Measurements from ENCODE around the gene DOK1. TPM values are rescaled to one million over a fixed set of nuclear protein-coding genes. Genes with fewer than 3 reads are reported as not detected.

Gene DOK1
- total RNA-seq, 1 donor, result 89.8 TPM

GRCh38 chr2:74526649-74527230 is 27.8 kb upstream of the DOK1 start:
- H2AFZ ChIP-seq (ENCODE audit: low read length), result no peak overlapping the region
- DNase-seq (ENCODE audit: insufficient read length, low spot score, missing footprints), result peak; percentile 54
- H3K27ac ChIP-seq (ENCODE audit: low read depth, low read length), result no peak overlapping the region
- H4K20me1 ChIP-seq (ENCODE audit: insufficient read depth, low read length), result peaks cover 16% of the 10 kb centered on the region
- H3K4me3 ChIP-seq (ENCODE audit: insufficient read depth, low read length), result no peak overlapping the region
- peaks cover 27% of the 10 kb centered on the region for H3K36me3 ChIP-seq (ENCODE audit: insufficient read depth, low read length)
- no peak for TF ChIP-seq CTCF (IDR thresholded peaks at IDR 0.05; ENCODE audit: extremely low read depth, low read depth, low read length)
- peaks cover 27% of the 10 kb centered on the region for H3K4me1 ChIP-seq (ENCODE audit: insufficient read depth, low read length)
- no peaks in the 10 kb centered on the region for H3K9me3 ChIP-seq (ENCODE audit: low read depth, low read length)
- no peaks in the 10 kb centered on the region for H3K27me3 ChIP-seq (ENCODE audit: insufficient read depth, low read length)
- H3K79me2 ChIP-seq (ENCODE audit: insufficient read depth, low read length), result peaks cover 44% of the 10 kb centered on the region
- H3K4me2 ChIP-seq (ENCODE audit: insufficient read depth, low read length), result no peak overlapping the region

- Histone ChIP-seq H3K27ac (ENCODE audit: low read depth, low read length) (no peak overlapping the region), H3K4me3 (ENCODE audit: insufficient read depth, low read length) (no peak overlapping the region), H2AFZ (ENCODE audit: low read length) (no peak overlapping the region), H4K20me1 (ENCODE audit: insufficient read depth, low read length) (peaks cover 16% of the 10 kb centered on the region), H3K36me3 (ENCODE audit: insufficient read depth, low read length) (peaks cover 31% of the 10 kb centered on the region), H3K4me2 (ENCODE audit: insufficient read depth, low read length) (no peak overlapping the region), H3K27me3 (ENCODE audit: insufficient read depth, low read length) (no peaks in the 10 kb centered on the region), H3K4me1 (ENCODE audit: insufficient read depth, low read length) (peaks cover 29% of the 10 kb centered on the region), H3K79me2 (ENCODE audit: insufficient read depth, low read length) (peaks cover 47% of the 10 kb centered on the region), H3K9me3 (ENCODE audit: low read depth, low read length) (no peaks in the 10 kb centered on the region)
- TF ChIP-seq CTCF (IDR thresholded peaks at IDR 0.05; ENCODE audit: extremely low read depth, low read depth, low read length), result no peak
- DNase-seq (ENCODE audit: insufficient read length, low spot score, missing footprints), result no peak
These were observed 26.8 kb upstream of the DOK1 start for GRCh38 chr2:74527741-74528140.

DNA sequence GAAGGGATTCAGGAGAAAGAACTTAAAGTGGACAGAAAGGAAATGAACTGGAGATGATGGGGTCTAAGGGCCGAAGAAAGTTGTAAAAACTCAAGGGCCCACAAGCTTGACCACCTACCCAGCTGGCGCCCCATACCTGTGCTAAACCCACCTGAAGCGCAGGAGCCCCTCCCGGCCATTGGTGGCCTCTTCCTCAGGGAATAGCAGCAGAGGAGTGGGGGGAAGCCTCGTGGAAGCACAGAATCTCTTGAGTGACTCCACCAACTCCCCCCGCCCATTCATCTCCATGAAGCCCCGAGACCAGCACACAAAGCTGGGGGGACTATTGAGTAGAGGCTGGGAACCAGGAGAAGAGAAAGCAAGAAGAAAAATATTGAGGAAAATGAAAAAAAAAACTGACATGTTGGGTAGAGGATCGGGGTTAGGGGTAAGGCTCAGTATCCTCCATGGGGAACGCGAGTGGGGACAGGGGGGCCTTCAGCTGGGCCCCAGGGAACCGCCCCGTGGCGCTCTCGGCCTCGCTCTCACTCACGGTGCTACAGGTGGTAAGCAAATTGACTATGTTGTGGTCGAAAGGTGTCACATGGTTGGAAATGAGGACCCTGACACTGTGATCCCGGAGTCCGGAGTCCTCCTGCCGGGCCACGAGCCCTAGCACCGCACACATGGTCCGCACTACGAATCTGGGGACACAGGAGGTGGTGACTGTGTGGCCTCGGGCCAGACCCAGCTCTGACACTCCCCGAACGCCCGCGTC is 25.7 kb upstream of the DOK1 start:
- DNase-seq (ENCODE audit: insufficient read length, low spot score, missing footprints), result peak; percentile 66
- H3K9me3 ChIP-seq (ENCODE audit: low read depth, low read length), result no peaks in the 10 kb centered on the region
- peak overlapping the region; percentile 93 for H3K4me3 ChIP-seq (ENCODE audit: insufficient read depth, low read length)
- TF ChIP-seq CTCF (IDR thresholded peaks at IDR 0.05; ENCODE audit: extremely low read depth, low read depth, low read length), result no peak
- peaks cover 47% of the 10 kb centered on the region for H3K79me2 ChIP-seq (ENCODE audit: insufficient read depth, low read length)
- no peaks in the 10 kb centered on the region for H3K27me3 ChIP-seq (ENCODE audit: insufficient read depth, low read length)
- H3K4me1 ChIP-seq (ENCODE audit: insufficient read depth, low read length), result peaks cover 29% of the 10 kb centered on the region
- H2AFZ ChIP-seq (ENCODE audit: low read length), result peak overlapping the region; percentile 80
- peak overlapping the region; percentile 99 for H3K4me2 ChIP-seq (ENCODE audit: insufficient read depth, low read length)
- H3K27ac ChIP-seq (ENCODE audit: low read depth, low read length), result peak overlapping the region; percentile 93
- peaks cover 42% of the 10 kb centered on the region for H3K36me3 ChIP-seq (ENCODE audit: insufficient read depth, low read length)
- H4K20me1 ChIP-seq (ENCODE audit: insufficient read depth, low read length), result peaks cover 16% of the 10 kb centered on the region
